Measurements from ENCODE around the gene TMTC1.

TMTC1 gene

DNA sequence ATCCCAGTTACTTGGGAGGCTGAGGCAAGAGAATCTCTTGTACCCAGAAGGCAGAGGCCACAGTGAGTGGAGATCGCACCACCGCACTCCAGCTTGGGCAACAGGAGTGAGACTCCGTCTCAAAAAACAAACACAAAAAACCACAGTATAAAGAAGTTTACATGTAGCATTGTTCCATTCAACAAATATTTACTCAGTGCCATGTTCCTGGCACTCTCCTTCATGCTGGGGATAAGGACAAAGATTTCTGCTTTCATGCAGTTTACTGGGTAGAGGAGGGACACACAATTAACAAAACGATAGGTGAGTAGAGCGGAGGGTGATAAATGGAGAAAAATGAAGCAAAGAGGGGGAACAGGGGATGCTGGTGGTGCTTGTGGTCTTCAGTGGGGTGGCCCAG, 218.0 kb downstream of the TMTC1 start:
- Histone ChIP-seq H3K27me3 (ENCODE audit: insufficient read depth, low read length) (no peaks in the 10 kb centered on the region), H4K20me1 (ENCODE audit: insufficient read depth, low read length) (no peaks in the 10 kb centered on the region), H3K79me2 (ENCODE audit: insufficient read depth, low read length) (no peaks in the 10 kb centered on the region), H3K27ac (ENCODE audit: low read depth, low read length, poor library complexity, severe bottlenecking) (no peak overlapping the region), H3K4me3 (ENCODE audit: low read depth, low read length, poor library complexity, severe bottlenecking) (no peak overlapping the region), H3K9ac (ENCODE audit: low read length) (no peak overlapping the region), H3F3A (ENCODE audit: insufficient read depth, low read length) (no peaks in the 10 kb centered on the region), H3K4me2 (ENCODE audit: low read length) (no peak overlapping the region), H3K36me3 (ENCODE audit: insufficient read depth, low read length) (no peaks in the 10 kb centered on the region), H3K4me1 (ENCODE audit: insufficient read depth, low read length, severe bottlenecking) (no peaks in the 10 kb centered on the region), H3K9me2 (ENCODE audit: low read depth, low read length) (no peaks in the 10 kb centered on the region), H2AFZ (ENCODE audit: low read length) (no peak overlapping the region), H3K9me3 (ENCODE audit: low read length) (no peaks in the 10 kb centered on the region)
- no peak for TF ChIP-seq EZH2 (IDR thresholded peaks at IDR 0.05; ENCODE audit: borderline replicate concordance, low read length)
- TF ChIP-seq, protein P1, sequence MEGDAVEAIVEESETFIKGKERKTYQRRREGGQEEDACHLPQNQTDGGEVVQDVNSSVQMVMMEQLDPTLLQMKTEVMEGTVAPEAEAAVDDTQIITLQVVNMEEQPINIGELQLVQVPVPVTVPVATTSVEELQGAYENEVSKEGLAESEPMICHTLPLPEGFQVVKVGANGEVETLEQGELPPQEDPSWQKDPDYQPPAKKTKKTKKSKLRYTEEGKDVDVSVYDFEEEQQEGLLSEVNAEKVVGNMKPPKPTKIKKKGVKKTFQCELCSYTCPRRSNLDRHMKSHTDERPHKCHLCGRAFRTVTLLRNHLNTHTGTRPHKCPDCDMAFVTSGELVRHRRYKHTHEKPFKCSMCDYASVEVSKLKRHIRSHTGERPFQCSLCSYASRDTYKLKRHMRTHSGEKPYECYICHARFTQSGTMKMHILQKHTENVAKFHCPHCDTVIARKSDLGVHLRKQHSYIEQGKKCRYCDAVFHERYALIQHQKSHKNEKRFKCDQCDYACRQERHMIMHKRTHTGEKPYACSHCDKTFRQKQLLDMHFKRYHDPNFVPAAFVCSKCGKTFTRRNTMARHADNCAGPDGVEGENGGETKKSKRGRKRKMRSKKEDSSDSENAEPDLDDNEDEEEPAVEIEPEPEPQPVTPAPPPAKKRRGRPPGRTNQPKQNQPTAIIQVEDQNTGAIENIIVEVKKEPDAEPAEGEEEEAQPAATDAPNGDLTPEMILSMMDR (IDR thresholded peaks at IDR 0.05; ENCODE audit: low read length) = no peak

DNA sequence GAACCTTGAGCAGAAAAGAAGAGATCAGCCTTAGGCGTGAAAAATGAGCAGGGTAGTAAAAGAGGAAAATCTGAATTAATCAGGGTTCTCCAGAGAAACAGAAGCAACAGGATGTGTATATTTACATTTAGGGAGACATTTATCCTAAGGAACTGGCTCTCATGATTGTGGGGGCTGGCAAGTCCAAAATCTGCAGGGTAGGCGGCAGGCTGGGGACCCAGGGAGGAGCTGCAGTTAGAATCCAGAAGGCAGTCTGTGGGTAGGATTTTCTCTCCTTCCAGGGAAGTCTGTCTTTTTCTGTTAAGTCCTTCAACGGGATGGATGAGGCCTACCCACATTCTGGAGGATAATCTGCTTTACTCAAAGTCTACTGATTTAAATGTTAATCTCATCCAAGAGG, 218.8 kb downstream of the TMTC1 start:
- Histone ChIP-seq H3K36me3 (ENCODE audit: insufficient read depth, low read length) (no peaks in the 10 kb centered on the region), H3K27me3 (ENCODE audit: insufficient read depth, low read length) (no peaks in the 10 kb centered on the region), H3K9me3 (ENCODE audit: low read length) (no peaks in the 10 kb centered on the region), H3K27ac (ENCODE audit: low read depth, low read length, poor library complexity, severe bottlenecking) (no peak overlapping the region), H2AFZ (ENCODE audit: low read length) (no peak overlapping the region), H3K4me2 (ENCODE audit: low read length) (no peak overlapping the region), H3K4me1 (ENCODE audit: insufficient read depth, low read length, severe bottlenecking) (no peaks in the 10 kb centered on the region), H3K9ac (ENCODE audit: low read length) (no peak overlapping the region), H3F3A (ENCODE audit: insufficient read depth, low read length) (no peaks in the 10 kb centered on the region), H3K4me3 (ENCODE audit: low read depth, low read length, poor library complexity, severe bottlenecking) (no peak overlapping the region), H4K20me1 (ENCODE audit: insufficient read depth, low read length) (no peaks in the 10 kb centered on the region), H3K9me2 (ENCODE audit: low read depth, low read length) (no peaks in the 10 kb centered on the region), H3K79me2 (ENCODE audit: insufficient read depth, low read length) (no peaks in the 10 kb centered on the region)
- TF ChIP-seq EZH2 (IDR thresholded peaks at IDR 0.05; ENCODE audit: borderline replicate concordance, low read length) = no peak
- TF ChIP-seq, protein P1 (IDR thresholded peaks at IDR 0.05; ENCODE audit: low read length) = no peak

DNA sequence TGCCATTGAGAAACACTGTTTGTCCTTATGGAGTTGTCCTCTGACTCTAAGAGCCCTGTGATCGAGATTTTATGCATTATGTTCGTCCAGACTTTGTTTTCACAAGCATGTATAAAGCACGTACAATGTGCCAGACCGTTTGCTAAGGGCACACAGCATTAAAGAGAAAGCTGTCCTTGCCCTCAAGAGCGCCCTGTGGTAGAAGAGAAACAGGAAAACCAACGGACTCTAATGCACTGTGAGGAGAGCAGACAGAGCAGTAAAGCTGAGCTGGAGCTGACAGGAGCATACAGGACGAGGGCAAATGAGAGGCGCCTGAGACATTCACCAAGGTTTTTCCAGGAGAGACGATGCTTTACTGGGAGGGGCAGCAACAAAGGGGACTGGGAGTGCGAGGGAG, 220.1 kb downstream of the TMTC1 start:
- no peaks in the 10 kb centered on the region for H3K9me2 ChIP-seq (ENCODE audit: low read depth, low read length)
- H3K79me2 ChIP-seq (ENCODE audit: insufficient read depth, low read length) = no peaks in the 10 kb centered on the region
- no peak overlapping the region for H3K4me2 ChIP-seq (ENCODE audit: low read length)
- H3K9me3 ChIP-seq (ENCODE audit: low read length) = no peaks in the 10 kb centered on the region
- H3K4me1 ChIP-seq (ENCODE audit: insufficient read depth, low read length, severe bottlenecking) = no peaks in the 10 kb centered on the region
- no peaks in the 10 kb centered on the region for H3K36me3 ChIP-seq (ENCODE audit: insufficient read depth, low read length)
- no peak overlapping the region for H2AFZ ChIP-seq (ENCODE audit: low read length)
- H3F3A ChIP-seq (ENCODE audit: insufficient read depth, low read length) = no peaks in the 10 kb centered on the region
- H3K27ac ChIP-seq (ENCODE audit: low read depth, low read length, poor library complexity, severe bottlenecking) = no peak overlapping the region
- no peaks in the 10 kb centered on the region for H4K20me1 ChIP-seq (ENCODE audit: insufficient read depth, low read length)
- H3K9ac ChIP-seq (ENCODE audit: low read length) = no peak overlapping the region
- H3K4me3 ChIP-seq (ENCODE audit: low read depth, low read length, poor library complexity, severe bottlenecking) = no peak overlapping the region
- TF ChIP-seq EZH2 (IDR thresholded peaks at IDR 0.05; ENCODE audit: borderline replicate concordance, low read length) = no peak
- TF ChIP-seq, protein P1 (IDR thresholded peaks at IDR 0.05; ENCODE audit: low read length) = no peak
- H3K27me3 ChIP-seq (ENCODE audit: insufficient read depth, low read length) = no peaks in the 10 kb centered on the region

Data from OCI-LY1 (cell line).